Epithelial cell of esophagus (primary cell): ENCODE data around the gene PTPRT.

ENCODE experiments used
- DNase-seq: peaks from one replicate; pipeline ENCODE4 v3.0.0; 2010; ENCODE audit warnings: low read depth
- H3K4me3 ChIP-seq: 2 replicates; pipeline ENCODE4 v1.5.1; 2011; ENCODE audit warnings: mild to moderate bottlenecking, low read length, control low read depth
- TF ChIP-seq, protein P1 (sequence below): IDR thresholded peaks from 2 replicates; pipeline ENCODE4 v1.5.1; 2011; ENCODE audit warnings: low read depth, mild to moderate bottlenecking, low read length, control low read depth, inconsistent platforms; ENCODE audit not compliant: insufficient read depth; ENCODE audit errors: missing control alignments

Gene PTPRT

GRCh38 chr20:42401613-42402012 lies 788.1 kb downstream of the PTPRT start:
- TF ChIP-seq, protein P1, sequence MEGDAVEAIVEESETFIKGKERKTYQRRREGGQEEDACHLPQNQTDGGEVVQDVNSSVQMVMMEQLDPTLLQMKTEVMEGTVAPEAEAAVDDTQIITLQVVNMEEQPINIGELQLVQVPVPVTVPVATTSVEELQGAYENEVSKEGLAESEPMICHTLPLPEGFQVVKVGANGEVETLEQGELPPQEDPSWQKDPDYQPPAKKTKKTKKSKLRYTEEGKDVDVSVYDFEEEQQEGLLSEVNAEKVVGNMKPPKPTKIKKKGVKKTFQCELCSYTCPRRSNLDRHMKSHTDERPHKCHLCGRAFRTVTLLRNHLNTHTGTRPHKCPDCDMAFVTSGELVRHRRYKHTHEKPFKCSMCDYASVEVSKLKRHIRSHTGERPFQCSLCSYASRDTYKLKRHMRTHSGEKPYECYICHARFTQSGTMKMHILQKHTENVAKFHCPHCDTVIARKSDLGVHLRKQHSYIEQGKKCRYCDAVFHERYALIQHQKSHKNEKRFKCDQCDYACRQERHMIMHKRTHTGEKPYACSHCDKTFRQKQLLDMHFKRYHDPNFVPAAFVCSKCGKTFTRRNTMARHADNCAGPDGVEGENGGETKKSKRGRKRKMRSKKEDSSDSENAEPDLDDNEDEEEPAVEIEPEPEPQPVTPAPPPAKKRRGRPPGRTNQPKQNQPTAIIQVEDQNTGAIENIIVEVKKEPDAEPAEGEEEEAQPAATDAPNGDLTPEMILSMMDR: no peak
- DNase-seq: no peak
- no peak overlapping the region for H3K4me3 ChIP-seq

GRCh38 chr20:42399802-42400201 lies 789.9 kb downstream of the PTPRT start:
- TF ChIP-seq, protein P1: no peak
- H3K4me3 ChIP-seq: no peak overlapping the region
- no peak for DNase-seq

DNA sequence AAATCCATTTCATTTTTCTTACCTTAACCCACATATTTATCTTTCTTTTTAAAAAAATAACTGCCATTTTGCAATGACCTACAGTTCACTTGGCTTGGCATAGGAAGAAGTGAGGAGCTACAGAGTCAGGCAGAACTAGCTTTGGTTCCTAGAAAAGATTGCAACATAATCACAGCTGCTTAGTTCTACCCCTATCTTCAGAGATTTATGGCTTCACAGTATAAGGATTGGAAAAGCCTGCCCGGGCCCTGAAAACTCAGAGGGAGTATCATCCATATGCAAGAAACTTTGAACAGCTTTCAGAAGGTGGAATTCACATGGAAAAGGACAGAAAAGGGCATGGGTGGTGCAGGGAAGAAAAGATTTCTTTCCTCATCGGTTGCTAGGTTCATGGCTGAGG lies 797.3 kb downstream of the PTPRT start:
- TF ChIP-seq, protein P1: no peak
- DNase-seq: no peak
- H3K4me3 ChIP-seq: no peak overlapping the region

GRCh38 chr20:42391807-42392206 lies 797.9 kb downstream of the PTPRT start:
- no peak for DNase-seq
- TF ChIP-seq, protein P1: no peak
- no peak overlapping the region for H3K4me3 ChIP-seq

DNA sequence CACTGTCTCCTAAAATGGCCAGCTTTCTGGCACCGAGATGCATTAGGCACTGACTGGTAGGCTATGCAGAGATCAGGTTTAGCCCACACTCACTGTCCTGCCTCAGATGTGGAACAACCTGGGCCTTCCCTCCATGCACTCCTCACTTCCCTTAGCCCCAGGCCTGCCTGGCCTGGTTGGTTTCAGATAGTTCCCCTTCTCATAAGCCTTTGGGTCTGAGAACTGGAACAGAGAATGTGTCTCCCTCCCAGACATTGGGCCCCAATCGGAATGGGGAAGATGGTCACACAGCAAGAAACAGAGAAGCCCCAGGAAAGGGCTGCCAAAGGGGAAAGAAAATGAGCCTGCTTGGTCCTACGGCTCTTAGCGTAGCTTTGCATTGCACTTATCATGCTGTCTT lies 809.4 kb downstream of the PTPRT start:
- DNase-seq: no peak
- no peak overlapping the region for H3K4me3 ChIP-seq
- TF ChIP-seq, protein P1: no peak

- TF ChIP-seq, protein P1: no peak
- no peak for DNase-seq
- no peak overlapping the region for H3K4me3 ChIP-seq
These were observed 810.3 kb downstream of the PTPRT start for GRCh38 chr20:42379385-42379784.

DNA sequence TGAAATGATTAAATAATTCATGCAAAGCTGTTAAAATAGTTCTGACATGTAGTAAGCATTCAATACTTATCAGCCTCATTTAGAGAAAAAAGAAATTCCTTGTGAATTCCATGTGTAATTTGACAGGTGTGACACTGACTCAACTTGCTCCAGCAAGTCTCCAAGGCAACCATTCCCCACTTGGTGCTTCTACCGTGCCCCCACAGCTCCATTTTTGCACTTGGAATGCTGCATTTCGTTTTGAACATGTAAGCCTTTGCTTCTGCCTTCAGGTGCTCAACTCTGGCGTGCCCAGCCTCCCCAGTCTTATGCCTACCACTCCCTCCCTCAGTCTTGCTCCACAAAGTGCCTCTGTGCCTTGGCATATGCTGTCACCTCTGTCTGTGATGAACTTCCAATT lies 810.9 kb downstream of the PTPRT start:
- no peak overlapping the region for H3K4me3 ChIP-seq
- TF ChIP-seq, protein P1: no peak
- DNase-seq: no peak
